Spleen (tissue), 3 donors: Measurements from ENCODE around the gene IQCE.

Source experiments
- POLR2A ChIP-seq, 3 donors: fragments of 450-650 bp; IDR thresholded peaks; one replicate each; pipeline ENCODE4 v1.5.1; 2017; ENCODE audit warnings: antibody characterized with exemption in 3 of 3, mild to moderate bottlenecking in 1 of 3
- POLR2AphosphoS5 ChIP-seq, 3 donors: sonication (generic); formaldehyde crosslinking; IDR thresholded peaks; one replicate each; pipeline ENCODE4 v1.5.1; 2017; ENCODE audit warnings: antibody characterized with exemption in 3 of 3

DNA sequence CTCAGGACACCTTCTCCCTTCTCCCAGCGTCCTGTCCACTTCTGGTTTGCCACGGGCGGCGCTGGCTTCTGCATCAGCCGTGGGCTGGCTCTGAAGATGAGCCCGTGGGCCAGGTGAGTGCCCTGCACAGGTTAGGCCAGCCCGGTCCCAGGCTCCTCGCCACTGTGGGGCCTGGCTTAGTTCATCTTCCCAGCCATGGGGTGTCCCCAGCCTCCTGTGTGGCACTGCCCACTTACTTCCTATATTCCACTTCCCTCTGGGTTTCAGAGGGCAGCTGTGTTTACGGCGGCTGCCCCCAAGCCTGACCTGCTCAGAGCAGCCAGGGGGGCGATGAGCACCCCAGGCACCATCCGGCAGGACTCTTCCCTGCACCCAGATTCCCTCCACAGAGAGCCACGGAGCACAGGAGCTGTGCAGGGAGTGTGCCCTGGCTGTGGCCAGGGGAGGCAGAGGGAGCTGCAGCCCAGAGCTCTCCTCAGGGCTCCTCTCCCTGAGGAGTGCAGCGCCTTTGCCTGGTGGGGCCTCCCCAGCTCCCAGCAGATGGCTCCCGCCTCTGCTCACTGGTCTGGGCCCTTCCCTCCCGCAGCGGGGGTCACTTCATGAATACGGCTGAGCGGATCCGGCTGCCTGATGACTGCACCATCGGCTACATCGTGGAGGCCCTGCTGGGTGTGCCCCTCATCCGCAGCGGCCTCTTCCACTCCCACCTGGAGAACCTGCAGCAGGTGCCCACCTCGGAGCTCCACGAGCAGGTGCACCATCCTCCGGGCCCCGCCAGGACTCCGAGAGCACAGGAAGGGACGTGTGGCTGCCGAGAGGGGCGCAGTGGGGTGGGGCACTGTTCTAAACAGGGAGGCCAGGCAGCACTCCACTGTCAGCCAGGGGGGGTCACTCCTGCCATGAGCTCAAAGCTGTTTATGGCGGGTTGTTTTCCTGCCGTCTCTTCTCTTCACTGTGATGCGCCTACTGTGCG, 32.8 kb upstream of the IQCE start:
- TF ChIP-seq POLR2AphosphoS5 (IDR thresholded peaks at IDR 0.05): peak in 2 of 3 donors; percentile 25 to 42
- no peak for TF ChIP-seq POLR2A (IDR thresholded peaks at IDR 0.05)
